ENCODE measurements around the gene NUDT15. TPM values are rescaled to one million over a fixed set of nuclear protein-coding genes. Genes with fewer than 3 reads are reported as not detected.
"Not testable (repeated sequence)": the region's sequence is repeated elsewhere in the genome, so short reads cannot be mapped to it uniquely, and the experiment has no call there.

NUDT15 gene
- total RNA-seq (2014; rRNA removed): 51.4 and 56.2 TPM in 2 replicates
- 16.9 TPM for polyA plus RNA-seq (2012)

DNA sequence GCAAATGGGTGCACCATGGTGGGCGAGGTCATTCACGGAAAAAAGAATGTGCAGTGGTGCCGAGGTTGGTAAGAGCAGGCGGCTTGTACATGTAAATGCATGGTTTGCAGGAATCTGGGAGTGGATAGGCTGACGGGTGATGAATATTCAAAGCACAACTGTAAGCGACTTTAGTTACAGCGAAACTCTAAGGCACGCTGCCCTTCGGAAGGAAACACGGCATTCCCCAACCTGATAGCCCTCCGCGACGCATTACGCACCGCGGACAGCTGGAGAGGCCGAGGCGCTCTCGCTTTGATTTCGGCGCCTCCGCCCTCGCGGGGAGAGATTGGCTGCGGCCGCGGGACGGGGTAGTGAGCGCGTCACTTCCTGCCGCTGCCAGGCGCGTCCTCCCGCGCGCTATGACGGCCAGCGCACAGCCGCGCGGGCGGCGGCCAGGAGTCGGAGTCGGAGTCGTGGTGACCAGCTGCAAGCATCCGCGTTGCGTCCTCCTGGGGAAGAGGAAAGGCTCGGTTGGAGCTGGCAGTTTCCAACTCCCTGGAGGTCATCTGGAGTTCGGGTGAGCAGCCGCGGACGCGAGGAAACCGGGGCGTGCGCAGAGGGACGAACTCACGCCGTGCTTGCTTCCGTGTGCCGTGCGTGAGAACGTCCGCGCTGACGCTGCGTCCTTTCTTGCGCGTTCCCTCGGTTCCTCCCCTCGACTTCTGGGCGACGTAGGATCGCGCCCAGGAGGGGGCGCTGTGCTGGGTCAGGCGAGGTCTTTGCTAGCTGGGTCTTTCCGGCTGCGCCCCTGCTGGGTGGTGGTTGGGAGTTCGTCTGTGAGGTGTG is at the start of gene NUDT15:
Gene NUDT15 (plus strand): TSS at position 381 of the 828 bp plus-strand sequence. CDS start 21 bp downstream, at position 402.
- peak; percentile 95 for DNase-seq (ENCODE audit: low read depth)

GRCh38 chr13:47990427-47990826 is 47.1 kb upstream of the NUDT15 start:
- DNase-seq (ENCODE audit: low read depth): no peak

DNA sequence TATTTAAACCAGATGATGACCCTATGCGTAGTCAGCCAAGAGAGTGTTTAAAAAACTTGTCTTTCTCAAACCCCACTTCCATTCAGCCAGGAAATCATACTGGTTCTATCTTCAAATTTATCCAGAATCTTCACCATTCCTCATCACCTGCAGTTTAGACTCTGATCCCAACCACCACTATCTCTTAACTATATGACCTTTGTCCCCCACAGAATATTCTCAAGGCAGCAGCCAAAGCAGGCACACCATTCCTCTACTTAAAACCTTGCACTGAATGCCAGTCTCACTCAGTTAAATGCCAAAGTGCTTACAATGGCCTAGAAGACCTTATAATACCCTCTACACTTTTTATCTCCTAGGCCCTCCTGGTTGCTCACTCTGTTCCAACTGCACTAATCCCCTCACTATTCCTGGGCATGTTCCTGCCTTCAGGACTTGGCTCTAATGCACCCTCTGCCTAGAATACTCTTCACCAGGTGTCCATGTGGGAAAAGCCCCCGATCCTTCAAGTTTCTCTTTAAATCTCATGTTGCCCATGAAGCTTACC is 46.5 kb upstream of the NUDT15 start:
- no peak for DNase-seq (ENCODE audit: low read depth)

DNA sequence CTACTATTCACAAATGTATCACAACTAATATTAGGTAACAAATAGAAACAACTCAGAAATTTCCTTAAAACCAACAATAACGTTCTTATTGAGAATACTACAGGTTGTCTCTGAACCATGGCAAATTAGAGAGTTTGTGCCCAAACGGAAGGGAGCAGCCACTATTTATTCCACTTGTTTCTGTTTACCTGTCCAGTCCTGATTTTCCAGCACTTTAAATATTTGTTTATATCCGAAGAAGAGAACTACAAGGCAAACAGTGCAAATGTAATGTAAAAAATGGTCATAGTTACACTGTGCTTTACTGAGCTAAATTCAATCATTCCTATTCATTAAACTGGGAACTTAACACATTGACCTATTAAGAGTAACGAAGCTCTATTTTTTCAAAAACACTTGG is 45.7 kb upstream of the NUDT15 start:
- no peak for DNase-seq (ENCODE audit: low read depth)

DNA sequence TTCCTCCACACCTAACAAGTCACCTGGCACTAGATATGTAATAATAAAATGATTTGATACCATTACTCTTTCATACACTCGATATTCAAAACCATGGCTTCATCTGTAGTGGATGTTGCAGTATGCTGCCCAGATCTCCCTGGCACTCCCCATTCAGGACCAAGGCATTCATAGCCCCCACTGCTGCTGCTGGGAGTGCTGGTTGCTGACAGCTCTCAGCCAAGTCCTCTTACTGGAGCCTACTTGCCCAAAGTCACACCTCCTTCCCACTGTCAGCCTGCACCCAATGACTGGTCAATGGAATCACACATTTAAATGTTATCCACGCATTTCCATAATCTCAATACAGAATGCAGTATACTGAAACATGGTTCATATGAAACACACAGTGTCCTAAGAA is 40.1 kb upstream of the NUDT15 start:
- DNase-seq (ENCODE audit: low read depth): no peak

DNA sequence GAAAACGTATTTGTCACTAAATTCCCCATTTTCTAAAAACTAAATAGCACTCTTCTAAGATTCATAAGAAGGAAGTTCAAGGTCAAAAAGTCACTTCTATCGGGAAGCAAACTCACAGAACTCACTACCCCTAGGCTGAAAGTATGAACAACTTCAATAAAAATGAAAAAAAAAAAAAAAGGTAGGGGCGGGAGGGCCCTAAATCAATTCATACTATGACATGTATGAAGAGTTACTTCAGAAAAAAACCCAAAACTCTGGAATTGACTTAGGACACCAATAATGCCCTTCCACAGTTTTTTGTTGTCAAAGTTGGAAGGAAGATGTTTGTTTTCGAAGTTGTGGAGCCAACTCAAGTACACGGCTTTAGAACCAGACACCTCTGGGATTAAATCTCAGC is 37.6 kb upstream of the NUDT15 start:
- DNase-seq (ENCODE audit: low read depth): no peak

- DNase-seq (ENCODE audit: low read depth): peak; percentile 23
These were observed 36.9 kb upstream of the NUDT15 start for GRCh38 chr13:48000559-48001113.

DNA sequence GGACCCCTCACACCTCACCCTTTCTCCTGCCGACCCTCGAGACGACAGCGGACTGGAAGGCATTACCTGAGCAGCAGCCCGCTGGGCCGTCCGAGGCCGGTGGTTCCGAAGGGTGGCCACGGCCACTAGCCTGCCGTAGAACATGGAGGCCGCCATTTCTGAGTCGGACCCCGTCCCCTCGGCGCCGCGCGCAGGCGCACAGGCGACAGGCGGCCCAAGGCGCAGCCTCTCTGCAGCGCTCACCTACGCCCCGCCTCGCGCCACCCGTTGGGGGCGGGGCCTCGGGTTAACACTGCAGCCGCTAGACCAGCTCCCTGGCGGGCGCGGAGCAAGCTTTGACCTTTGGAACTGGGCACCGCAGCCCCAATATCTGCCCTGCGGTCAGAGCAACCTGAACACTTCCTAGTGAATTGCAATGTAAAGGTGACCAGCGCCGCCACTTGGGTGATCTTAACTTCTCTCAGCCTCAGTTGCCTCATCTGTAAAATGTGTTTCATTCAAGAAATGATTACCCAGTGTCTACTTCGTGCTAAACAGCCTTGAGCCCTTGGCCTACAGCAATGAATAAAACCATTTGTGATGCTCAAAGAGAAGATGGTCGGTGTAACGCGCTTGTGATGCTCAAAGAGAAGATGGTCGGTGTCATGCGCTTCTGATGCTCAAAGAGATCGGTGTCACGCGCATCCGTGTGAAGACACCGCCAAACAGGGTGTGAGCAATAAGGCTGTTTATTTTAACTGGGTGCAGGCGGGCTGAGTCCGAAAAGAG is 36.2 kb upstream of the NUDT15 start, which contains the start of gene SUCLA2:
Gene SUCLA2 (minus strand): TSS at position 160 of the 768 bp plus-strand sequence. CDS start 4 bp downstream, at position 156.
- peak; percentile 83 for DNase-seq (ENCODE audit: low read depth)

GRCh38 chr13:48001999-48002398 is 35.5 kb upstream of the NUDT15 start:
- DNase-seq (ENCODE audit: low read depth): not testable (repeated sequence)

GRCh38 chr13:48004201-48004600 is 33.3 kb upstream of the NUDT15 start:
- no peak for DNase-seq (ENCODE audit: low read depth)

GRCh38 chr13:48006396-48006795 is 31.1 kb upstream of the NUDT15 start:
- DNase-seq (ENCODE audit: low read depth): peak; percentile 69

- peak; percentile 76 for DNase-seq (ENCODE audit: low read depth)
These were observed 28.2 kb upstream of the NUDT15 start for GRCh38 chr13:48009284-48009683.

DNA sequence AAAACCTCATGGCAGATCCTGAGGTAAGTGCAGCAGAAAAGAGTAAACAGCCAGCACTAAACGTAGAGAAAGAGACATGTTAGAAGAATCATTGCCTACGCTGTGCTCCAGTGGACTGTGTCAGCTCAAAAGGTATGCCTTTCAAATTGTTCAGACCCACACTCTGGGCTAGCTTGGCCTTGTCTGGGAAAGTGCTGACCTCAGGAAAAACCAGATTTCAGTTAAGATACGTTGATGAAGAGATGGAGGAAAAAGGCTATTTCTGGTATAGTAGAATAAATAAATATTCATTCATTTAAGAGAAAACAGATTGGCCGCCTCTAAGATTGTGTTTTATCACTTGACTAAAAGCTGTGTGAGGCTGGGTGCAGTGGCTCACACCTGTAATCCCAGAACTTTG is 26.8 kb upstream of the NUDT15 start:
- no peak for DNase-seq (ENCODE audit: low read depth)

DNA sequence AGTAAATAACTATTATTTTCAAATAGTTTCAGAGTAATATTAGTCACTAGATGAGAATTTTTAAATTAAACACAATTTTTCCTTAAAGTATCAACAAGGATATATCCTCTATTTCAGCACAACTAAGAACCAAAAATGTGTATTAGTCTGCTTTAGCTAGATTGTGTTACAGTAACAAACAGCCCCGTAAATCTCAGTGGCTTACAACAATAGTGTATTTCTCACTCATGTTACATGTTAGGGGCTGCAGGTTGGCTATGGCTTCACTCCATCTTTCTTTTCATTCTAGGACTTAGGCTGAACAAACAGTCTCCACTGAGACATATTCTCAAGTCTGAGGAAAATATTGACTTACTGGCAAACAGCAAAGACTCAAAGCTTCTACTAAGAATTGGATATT is 24.9 kb upstream of the NUDT15 start:
- no peak for DNase-seq (ENCODE audit: low read depth)

DNA sequence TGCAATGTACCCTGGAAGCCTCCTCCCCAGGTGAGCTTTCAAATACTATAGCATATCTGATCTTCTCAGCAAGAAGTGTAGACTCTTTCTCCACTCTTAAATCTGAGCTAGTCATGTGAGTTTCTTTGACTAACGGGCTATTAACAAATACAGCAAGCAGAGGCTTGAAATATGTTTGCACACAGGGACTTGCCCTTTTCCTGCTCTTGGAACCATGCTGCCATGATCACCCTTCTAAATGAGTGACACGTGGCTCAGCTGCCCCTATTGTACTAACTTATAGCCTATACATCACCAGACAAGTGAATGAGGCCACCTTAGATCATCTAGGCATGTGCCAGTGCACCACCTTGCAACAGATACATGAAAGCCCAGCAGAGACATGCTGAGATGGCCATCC is 23.2 kb upstream of the NUDT15 start:
- no peak for DNase-seq (ENCODE audit: low read depth)

DNA sequence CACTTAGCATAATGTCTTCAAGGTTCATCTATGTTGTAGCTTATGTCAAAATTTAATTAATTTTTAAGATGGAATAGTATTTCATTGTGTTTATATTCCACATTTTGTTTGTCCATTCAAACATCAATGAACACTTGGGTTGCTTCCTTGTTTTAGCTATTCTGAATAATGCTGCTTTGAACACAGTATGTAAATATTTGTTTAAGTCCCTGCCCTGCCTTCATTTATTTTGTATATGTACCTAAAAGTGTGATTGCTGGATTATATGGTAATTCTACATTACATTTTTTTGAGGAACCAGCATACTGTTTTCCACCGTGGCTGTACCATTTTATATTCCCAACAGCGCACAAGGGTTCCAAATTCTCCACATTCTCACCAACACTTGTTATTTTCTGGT is 18.9 kb upstream of the NUDT15 start:
- no peak for DNase-seq (ENCODE audit: low read depth)

DNA sequence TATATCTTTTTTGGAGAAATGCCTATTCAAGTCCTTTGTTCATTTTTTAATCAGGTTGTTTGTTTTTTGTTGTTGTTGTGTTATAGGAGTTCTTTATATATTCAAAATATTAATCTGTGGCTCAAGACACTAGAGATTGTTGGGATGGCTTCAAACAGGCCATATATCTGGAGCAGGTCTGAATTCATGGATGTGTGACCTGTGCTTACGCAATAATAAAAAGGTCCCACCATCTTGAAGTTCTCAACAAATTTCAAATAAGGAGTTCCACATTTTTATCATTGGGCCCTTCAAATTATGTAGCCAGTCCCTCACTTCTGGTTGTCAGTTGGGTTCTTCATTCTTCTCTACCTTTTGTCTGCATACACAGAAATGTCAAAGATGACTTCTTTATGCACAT is 17.7 kb upstream of the NUDT15 start:
- DNase-seq (ENCODE audit: low read depth): no peak

DNA sequence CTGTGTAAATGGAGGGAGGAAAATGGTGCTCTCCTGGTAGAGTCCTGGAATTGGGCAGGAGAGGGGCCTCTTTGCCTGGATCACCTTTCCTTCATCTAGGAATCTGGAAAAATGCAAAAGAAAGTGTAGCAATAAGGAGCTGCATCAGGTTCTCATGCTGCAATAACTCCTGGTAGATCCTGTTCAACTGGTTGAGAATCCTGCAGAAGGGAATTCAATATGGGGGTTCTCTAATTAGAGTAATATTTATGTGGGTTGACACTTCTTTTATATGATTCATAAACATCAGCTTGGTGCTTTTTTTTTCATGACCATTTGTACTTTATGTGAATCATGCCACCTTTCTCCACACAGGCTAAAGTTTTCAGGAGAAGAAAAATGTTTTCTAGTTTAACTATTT is 9.5 kb upstream of the NUDT15 start:
- DNase-seq (ENCODE audit: low read depth): no peak

DNA sequence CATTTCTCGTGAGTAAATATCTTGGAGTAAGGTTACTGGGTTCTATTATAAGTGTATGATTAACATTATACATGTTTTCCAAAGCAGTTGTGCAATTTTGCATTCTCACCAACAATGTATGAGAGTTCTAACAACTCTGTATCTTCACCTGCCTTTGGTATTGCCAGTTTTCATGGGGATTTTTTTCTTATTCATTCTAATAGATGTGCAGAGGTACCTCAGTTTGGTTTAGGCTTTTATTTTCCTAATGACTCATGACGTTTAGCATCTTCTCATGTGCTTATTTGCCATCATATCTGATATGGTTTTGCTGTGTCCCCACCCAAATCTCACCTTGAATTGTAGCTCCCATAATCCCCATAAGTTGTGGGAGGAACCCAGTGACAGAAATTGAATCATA is 7.7 kb upstream of the NUDT15 start:
- DNase-seq (ENCODE audit: low read depth): no peak

DNA sequence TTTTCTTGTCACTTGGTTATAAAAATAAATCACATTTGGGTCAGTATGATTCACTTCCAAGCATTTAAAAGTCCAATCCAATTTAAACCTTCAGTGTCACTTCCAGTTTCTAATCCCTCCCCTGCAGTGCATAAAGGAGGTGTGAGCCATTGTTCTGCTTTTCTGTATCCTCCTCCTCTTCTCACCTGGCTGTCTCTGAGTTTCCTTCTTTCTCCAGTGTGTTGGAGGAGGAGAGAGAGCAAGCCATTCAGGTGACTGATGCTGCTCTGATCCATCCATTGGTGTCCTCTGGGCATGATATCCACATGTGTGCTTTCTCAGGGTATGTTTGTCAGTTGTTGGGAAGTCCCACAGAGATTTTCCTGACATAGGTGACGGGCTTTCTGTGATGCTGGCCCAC is 1.2 kb downstream of the NUDT15 start:
- no peak for DNase-seq (ENCODE audit: low read depth)

DNA sequence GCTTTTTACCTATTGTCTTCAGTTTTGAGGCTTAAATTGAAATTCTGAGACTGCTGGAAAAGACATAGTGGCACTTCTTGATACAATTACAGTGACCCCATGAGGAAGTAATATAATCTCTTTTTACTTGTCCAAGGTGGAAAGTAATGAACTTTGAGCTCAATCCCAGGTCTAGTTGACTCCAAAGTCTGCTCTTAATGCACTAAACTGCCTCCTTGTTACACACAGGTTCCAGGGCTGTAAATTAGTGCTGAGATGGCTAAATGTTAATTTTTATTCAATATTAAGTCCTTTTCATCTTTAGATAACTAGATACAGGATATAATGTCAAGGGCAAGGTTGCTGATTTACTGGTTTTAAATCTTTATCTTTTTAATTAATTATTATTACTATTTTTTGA is 2.5 kb downstream of the NUDT15 start:
- DNase-seq (ENCODE audit: low read depth): no peak

DNA sequence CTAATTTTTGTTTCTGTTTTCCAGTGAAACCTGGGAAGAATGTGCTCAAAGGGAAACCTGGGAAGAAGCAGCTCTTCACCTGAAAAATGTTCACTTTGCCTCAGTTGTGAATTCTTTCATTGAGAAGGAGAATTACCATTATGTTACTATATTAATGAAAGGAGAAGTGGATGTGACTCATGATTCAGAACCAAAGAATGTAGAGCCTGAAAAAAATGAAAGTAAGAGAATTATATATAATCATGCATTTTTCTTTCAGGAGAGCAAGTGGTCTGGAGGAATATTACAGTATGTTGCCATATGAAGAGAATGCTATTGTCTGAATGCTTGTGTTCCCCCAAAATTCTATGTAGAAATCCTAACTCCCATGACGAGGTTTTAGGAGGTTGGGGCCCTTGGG is 3.4 kb downstream of the NUDT15 start:
- peak; percentile 5 for DNase-seq (ENCODE audit: low read depth)
